Skeletal muscle satellite cell (primary cell): Measurements from ENCODE around the gene GPR179.

ENCODE experiments used
- H3K27me3 ChIP-seq: 2 replicates; pipeline ENCODE4 v1.7.0; 2013; ENCODE audit warnings: low read length; ENCODE audit not compliant: control insufficient read depth, insufficient read depth
- H3K36me3 ChIP-seq: 2 replicates; pipeline ENCODE4 v1.7.0; 2013; ENCODE audit warnings: mild to moderate bottlenecking, control low read depth, low read length; ENCODE audit not compliant: insufficient read depth
- H3K4me1 ChIP-seq: 2 replicates; pipeline ENCODE4 v1.7.0; 2013; ENCODE audit warnings: low read length; ENCODE audit not compliant: control insufficient read depth, insufficient read depth
- H3K4me2 ChIP-seq: 2 replicates; pipeline ENCODE4 v1.7.0; 2013; ENCODE audit warnings: mild to moderate bottlenecking, low read length
- H3K4me3 ChIP-seq: 2 replicates; pipeline ENCODE4 v1.7.0; 2013; ENCODE audit warnings: low read length
- H3K9ac ChIP-seq: 2 replicates; pipeline ENCODE4 v1.7.0; 2013; ENCODE audit warnings: mild to moderate bottlenecking, low read depth, low read length, moderate library complexity
- H3K9me3 ChIP-seq: replicated peaks from 2 replicates; pipeline ENCODE4 v1.7.0; 2013; ENCODE audit warnings: mild to moderate bottlenecking, control low read depth, low read length

The GPR179 gene

DNA sequence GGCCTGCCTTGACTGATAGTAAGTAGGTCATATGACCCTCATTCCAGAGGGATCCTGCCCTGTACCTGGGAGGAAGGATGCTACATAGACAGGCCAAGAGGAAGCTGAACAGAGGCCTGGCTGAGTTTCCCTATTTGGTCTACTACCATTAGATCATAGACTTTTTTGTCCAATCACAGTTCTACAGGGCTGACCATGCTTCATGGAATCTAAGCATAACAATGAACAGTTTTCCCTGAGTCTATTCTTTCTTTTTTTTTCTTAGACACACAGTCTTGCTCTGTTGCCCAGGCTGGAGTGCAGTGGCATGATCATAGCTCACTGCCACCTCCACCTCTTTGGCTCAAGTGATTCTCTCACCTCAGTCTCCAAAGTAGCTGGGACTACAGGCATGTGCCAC, 3.9 kb downstream of the GPR179 start:
- Histone ChIP-seq H3K27me3 (peaks cover 57% of the 10 kb centered on the region), H3K9me3 (no peaks in the 10 kb centered on the region), H3K9ac (no peak overlapping the region), H3K4me2 (no peak overlapping the region), H3K4me3 (no peak overlapping the region), H3K4me1 (no peaks in the 10 kb centered on the region), H3K36me3 (no peaks in the 10 kb centered on the region)

DNA sequence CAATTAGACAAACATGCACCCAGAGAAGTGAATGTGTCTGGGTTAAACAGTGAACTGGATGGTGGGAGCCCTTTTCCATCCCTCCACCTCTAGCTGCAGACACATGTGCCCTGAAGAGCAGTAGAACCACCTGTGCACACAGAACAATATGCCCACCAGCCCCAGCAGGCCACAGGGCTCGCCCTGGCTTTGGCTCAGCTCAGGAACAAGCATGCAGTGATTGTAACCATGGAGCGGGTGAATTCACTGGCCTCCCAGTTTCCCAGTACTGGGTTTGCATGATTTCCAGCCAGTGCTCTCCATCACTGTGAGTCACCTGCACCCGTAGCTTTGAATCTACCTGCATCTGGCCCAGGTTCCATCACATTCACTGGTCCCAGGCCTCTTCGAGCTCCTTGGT, 5.2 kb downstream of the GPR179 start:
- H3K4me1 ChIP-seq = no peaks in the 10 kb centered on the region
- H3K9me3 ChIP-seq = no peaks in the 10 kb centered on the region
- no peaks in the 10 kb centered on the region for H3K36me3 ChIP-seq
- no peak overlapping the region for H3K4me3 ChIP-seq
- H3K27me3 ChIP-seq = peaks cover 52% of the 10 kb centered on the region
- H3K9ac ChIP-seq = no peak overlapping the region
- no peak overlapping the region for H3K4me2 ChIP-seq

DNA sequence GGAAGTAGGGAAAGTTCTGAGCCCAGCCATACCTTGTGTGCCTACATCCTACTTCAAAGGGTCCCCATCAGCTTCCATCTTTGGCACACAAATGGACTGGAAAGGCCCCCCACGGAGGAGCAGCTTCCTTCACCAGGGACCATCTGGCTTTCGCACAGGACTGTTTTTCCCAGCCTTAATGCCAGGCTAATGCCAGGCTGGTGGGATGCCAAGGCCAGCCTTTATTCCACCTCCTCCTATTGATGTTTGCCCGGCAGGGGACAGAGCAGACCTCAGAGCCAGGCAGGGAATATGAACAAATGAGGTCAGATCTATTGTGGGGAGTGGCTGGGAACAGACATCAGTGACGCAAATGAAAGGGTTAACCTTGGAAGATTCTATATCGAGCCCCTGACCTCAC, 5.7 kb downstream of the GPR179 start:
- Histone ChIP-seq H3K36me3 (no peaks in the 10 kb centered on the region), H3K4me1 (no peaks in the 10 kb centered on the region), H3K27me3 (peaks cover 55% of the 10 kb centered on the region), H3K4me2 (no peak overlapping the region), H3K4me3 (no peak overlapping the region), H3K9ac (no peak overlapping the region), H3K9me3 (no peaks in the 10 kb centered on the region)

DNA sequence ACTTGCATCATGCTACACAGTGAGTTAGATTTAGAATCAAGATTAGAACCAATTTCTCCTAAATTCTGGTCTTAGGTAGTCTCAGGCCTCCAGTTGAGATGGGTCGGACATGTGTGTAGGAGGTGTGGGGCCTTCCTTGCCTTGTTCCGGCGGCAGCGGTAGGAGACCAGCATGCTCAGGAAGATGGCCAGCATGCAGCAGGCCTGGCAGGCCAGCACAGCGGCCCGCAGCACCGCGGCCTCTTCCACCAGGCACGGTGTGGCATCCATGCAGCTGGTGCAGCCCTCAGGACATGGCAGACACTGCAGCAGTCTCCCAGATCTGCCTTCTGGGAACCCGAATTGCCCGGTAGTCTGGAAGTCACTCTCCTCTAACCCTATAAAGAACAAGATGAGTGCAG, 6.9 kb downstream of the GPR179 start:
- H3K4me3 ChIP-seq = no peak overlapping the region
- no peaks in the 10 kb centered on the region for H3K4me1 ChIP-seq
- H3K27me3 ChIP-seq = peaks cover 59% of the 10 kb centered on the region
- H3K4me2 ChIP-seq = no peak overlapping the region
- H3K9me3 ChIP-seq = no peaks in the 10 kb centered on the region
- H3K9ac ChIP-seq = no peak overlapping the region
- no peaks in the 10 kb centered on the region for H3K36me3 ChIP-seq

DNA sequence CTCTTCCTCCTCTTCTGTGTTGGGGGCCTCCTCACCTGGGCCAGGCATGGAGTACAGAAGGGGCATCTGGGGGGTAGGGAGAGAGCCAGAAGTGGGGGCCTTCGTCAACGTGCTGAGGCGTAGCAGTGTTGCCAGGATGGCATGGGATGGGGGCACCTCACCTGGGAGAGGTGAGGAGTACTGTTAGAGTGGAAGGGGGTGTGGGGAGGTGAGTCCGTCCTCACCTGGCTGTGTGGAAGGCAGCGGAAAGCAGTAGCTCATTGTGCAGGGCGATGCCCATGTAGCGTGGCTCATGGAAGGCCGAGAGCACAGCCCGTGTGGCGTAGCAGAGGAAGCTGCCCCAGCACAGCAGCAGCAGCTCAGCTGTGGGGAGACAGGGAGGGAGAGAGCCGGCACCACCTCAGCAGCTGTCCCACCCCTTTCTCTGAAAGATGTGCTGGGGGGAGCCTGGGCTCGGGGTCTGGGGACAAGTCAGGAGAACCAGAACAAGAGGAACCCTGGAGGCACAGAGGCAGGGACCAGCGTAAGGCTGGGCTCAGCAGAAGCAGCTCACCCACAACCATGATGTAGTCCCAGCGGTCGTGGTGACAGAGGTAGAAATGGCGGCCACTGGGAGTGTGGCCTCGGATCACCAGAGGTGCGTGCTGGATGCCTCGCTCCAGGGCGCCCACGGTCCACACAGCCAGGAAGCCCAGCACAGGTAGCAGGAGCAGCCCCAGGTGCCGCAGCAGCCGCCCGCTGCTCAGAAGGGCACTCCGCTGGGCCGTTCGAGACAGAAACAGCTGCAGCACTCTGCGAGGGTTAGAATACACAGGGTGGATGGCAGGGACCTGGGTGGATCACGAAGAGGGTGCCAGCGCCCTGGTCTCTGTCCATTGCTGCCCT, 9.0 kb downstream of the GPR179 start:
- Histone ChIP-seq H3K4me3 (no peak overlapping the region), H3K36me3 (no peaks in the 10 kb centered on the region), H3K9ac (no peak overlapping the region)

DNA sequence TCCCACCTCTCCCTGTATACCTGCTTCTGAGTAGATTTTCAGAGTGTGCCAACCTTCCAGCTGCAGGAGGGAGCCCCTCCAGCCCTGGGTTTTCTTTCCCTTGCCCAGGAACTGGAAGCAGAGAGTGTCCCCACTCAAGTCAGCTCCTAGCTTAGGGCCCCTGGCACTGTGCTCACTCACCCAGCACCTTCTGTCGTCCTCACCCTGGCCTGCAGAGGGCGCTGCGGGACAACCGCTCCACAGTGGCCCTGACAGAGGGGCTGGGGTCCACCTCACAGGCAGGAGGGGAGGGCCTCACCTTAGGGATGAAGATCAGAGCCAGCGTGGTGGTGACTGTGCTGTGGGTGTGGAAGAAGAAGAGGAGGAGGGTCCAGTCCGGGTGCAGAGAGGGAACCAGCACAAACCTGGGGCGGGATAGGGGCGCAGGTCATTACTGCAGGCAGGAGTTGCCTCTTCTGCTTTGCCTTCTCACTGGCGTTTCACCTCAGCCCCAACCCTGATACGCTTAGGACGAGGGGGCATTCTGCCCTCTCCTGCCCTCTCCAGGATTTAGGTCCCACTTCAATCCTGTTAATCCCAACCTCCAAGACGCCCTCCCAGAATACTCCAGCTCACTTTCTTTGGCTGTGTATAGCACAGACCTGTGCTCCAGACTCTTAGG, 10.0 kb downstream of the GPR179 start:
- H3K4me3 ChIP-seq = no peak overlapping the region
- no peaks in the 10 kb centered on the region for H3K4me1 ChIP-seq
- peaks cover 54% of the 10 kb centered on the region for H3K27me3 ChIP-seq
- no peaks in the 10 kb centered on the region for H3K9me3 ChIP-seq
- H3K4me2 ChIP-seq = no peak overlapping the region
- H3K9ac ChIP-seq = no peak overlapping the region
- no peaks in the 10 kb centered on the region for H3K36me3 ChIP-seq

More for the DNA sequence above, 9.0 kb downstream of the GPR179 start:
- Histone ChIP-seq H3K4me2 (no peak overlapping the region), H3K4me1 (no peaks in the 10 kb centered on the region), H3K27me3 (peaks cover 62% of the 10 kb centered on the region), H3K9me3 (no peaks in the 10 kb centered on the region)

DNA sequence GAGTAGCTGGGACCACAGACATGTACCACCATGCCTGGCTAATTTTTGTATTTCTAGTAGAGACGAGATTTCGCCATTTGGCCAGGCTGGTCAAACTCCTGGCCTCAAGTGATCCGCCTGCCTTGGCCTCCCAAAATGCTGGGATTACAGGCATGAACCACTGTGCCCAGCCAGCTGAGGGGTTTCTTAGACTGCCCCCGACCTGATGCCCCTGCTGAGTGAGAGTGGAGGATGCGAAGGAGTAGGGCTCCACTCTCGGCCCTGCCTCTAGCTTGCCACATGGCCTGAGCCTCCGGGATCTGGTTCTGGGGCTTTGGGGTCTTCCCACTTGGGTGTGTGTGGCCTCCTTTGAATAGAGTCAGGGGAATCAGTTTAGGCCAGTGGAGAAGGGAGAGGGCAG, 11.0 kb downstream of the GPR179 start:
- Histone ChIP-seq H3K4me3 (no peak overlapping the region), H3K9me3 (no peaks in the 10 kb centered on the region), H3K27me3 (peaks cover 46% of the 10 kb centered on the region), H3K4me1 (no peaks in the 10 kb centered on the region), H3K36me3 (no peaks in the 10 kb centered on the region), H3K4me2 (no peak overlapping the region), H3K9ac (no peak overlapping the region)

DNA sequence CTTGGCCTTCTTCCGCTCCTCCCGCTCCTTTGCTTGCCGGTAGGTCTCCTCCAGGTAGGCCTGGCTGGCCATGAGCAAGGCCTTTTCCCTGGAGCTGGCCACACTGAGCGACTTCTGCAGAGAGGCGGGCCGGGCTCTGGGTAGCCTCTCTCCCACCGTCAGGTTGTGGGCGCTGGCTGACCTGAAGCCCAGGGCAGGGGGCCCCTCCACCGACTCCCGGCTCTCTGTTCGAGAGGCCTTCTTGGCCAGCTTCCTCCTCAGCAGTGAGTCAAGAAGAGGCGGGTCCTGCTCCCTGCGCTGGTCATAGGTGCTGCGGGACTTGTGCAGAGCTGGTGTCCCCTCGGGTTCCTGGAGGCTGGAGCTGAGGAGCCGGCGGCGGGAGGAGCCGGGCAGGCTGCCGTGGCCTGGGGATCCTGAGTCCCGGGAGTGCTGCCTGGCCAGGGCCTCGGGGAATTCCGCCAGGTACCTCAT, 12.8 kb downstream of the GPR179 start:
- no peak overlapping the region for H3K4me2 ChIP-seq
- no peaks in the 10 kb centered on the region for H3K36me3 ChIP-seq
- no peak overlapping the region for H3K4me3 ChIP-seq
- H3K9ac ChIP-seq = no peak overlapping the region
- H3K4me1 ChIP-seq = no peaks in the 10 kb centered on the region
- no peaks in the 10 kb centered on the region for H3K9me3 ChIP-seq
- peaks cover 34% of the 10 kb centered on the region for H3K27me3 ChIP-seq

DNA sequence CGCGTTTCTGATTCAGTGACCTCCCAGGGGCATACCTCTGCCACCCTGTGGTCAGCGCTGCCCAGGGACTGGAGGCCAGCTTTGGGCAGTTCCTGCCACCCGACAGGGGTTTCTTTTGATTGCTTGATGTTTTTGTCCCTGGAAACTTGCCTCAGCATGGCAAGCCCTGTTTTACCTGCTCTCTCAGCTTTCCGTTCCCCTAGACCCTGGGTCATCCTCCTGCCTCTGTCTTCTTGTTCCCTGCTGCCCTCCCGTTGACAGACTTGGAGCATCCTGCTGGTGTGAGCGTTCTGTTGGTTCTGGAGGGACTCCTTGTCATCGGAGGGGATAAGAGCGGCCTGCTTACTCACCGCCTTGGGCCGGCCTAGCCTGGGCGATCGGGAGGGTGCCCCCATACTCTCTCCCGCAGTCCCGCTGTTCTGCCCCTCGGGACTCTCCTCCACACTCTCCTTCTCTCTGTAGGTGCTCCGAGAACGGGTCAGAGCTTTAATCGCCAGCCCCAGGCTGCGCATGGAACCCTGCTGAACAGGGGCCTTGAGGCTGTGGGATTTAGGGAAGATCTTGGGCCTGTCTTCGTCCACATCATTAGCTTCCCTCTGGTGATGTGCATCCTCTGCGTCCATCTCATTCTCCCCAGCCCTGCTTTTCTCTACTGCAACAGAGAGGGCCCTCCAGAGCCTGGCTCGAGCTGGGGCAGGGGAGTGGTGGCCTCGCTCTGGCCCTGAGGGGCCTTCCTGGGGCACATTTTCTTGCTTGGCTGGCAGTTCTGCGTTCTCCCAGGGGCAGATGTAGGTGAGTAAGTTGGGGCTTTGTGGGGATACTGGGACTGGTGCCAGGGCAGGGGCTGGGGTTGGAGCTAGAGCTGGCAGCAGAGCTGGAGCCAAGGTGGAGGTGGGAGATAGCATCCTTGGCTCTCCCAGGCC, 13.7 kb downstream of the GPR179 start:
- Histone ChIP-seq H3K4me3 (no peak overlapping the region), H3K4me2 (no peak overlapping the region), H3K9ac (no peak overlapping the region), H3K4me1 (no peaks in the 10 kb centered on the region), H3K36me3 (no peaks in the 10 kb centered on the region), H3K27me3 (peaks cover 29% of the 10 kb centered on the region), H3K9me3 (no peaks in the 10 kb centered on the region)

DNA sequence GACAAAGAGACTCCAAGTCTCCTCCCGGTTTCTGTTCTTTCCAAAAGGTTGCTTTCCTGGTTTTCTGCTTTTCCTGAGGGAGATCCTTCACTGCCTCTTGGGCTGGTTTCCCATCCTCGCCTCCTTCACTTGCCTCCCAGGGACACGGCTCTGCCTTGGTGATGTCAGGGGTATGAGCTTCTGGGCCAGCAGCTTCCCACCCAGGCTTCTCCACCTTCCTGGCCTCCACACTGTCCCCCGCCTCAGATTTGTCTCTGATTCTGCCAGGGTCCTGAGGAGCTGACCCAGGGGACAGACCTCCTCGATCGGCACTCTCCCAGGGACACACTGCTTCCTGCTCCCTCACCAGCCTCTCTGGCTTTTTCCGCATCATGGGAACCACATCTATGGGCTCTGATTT, 14.5 kb downstream of the GPR179 start:
- no peaks in the 10 kb centered on the region for H3K36me3 ChIP-seq
- no peak overlapping the region for H3K4me3 ChIP-seq
- H3K4me2 ChIP-seq = no peak overlapping the region
- no peaks in the 10 kb centered on the region for H3K9me3 ChIP-seq
- H3K4me1 ChIP-seq = no peaks in the 10 kb centered on the region
- H3K27me3 ChIP-seq = peaks cover 29% of the 10 kb centered on the region
- H3K9ac ChIP-seq = no peak overlapping the region

DNA sequence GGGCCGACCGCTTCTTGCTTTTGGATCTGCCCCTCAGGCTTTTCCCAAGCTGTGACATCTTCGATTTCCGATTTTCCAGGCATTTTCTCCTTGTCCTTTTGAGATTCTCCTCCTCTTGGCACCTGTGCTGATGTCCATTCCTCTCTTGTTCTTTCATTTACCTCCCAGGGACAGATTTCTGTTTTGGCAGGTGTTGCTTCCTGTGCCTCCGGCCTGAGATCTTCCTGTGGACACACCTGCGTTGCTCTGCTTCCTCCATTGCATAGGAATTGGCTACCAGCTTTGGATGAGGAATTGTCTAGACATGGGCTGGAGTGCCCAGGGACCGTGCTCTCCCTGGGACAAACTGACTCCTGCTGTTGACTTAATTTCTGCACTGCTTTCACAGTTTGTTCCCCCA, 15.1 kb downstream of the GPR179 start:
- Histone ChIP-seq H3K9me3 (no peaks in the 10 kb centered on the region), H3K4me2 (no peak overlapping the region), H3K4me1 (no peaks in the 10 kb centered on the region), H3K36me3 (peaks cover 6% of the 10 kb centered on the region), H3K4me3 (no peak overlapping the region), H3K9ac (no peak overlapping the region), H3K27me3 (peaks cover 24% of the 10 kb centered on the region)
